Spinal cord (tissue), 10 donors: ENCODE measurements around the gene STPG3. TPM values are rescaled to one million over a fixed set of nuclear protein-coding genes. Genes with fewer than 3 reads are reported as not detected.

Experiments used
- DNase-seq, 6 donors: peaks; one replicate each; pipeline versions ENCODE4 v3.0.0 to v3.0.0-alpha.2; 2013 to 2015; ENCODE audit warnings: low spot score in 6 of 6, low read depth in 4 of 6
- H3K27ac ChIP-seq: one replicate; pipeline ENCODE4 v1.5.1; 2013; ENCODE audit warnings: low read depth, low read length, control low read depth
- H3K27me3 ChIP-seq: one replicate; pipeline ENCODE4 v1.6.1; 2013; ENCODE audit warnings: low read length; ENCODE audit not compliant: control insufficient read depth, insufficient read depth
- H3K36me3 ChIP-seq: one replicate; pipeline ENCODE4 v1.6.1; 2013; ENCODE audit warnings: low read length; ENCODE audit not compliant: control insufficient read depth, insufficient read depth
- H3K4me1 ChIP-seq: one replicate; pipeline ENCODE4 v1.6.1; 2013; ENCODE audit warnings: low read length; ENCODE audit not compliant: control insufficient read depth, insufficient read depth
- H3K4me3 ChIP-seq: one replicate; pipeline ENCODE4 v1.5.1; 2013; ENCODE audit warnings: low read depth, low read length, control low read depth
- H3K9me3 ChIP-seq: one replicate; pipeline ENCODE4 v1.6.1; 2013; ENCODE audit warnings: low read length; ENCODE audit not compliant: control insufficient read depth, insufficient read depth
- WGBS: methylation state at CpG from one replicate; pipeline ENCODE4 v1.1.5; 2013; ENCODE audit warnings: missing lambda C conversion rate; ENCODE audit not compliant: insufficient coverage; 5-methylcytosine and 5-hydroxymethylcytosine counted together
- polyA plus RNA-seq, 2 donors: library from polyadenylated mRNA; unstranded; fragments of 120-200 nt; gene quantifications; one replicate each; pipeline ENCODE4 v1.2.1, GENCODE V29; 2013; ENCODE audit not compliant: insufficient read length in 2 of 2
- total RNA-seq, 2 donors: library from RNA; depleted of rRNA in 1 of 2; stranded (reverse); fragments of 120-200 nt in 1 of 2; fragments of >200 nt in 1 of 2; gene quantifications; one replicate each; pipeline versions ENCODE4 v1.2.3 to v1.2.4, GENCODE V29; 2013 to 2014
- donor health status: healthy.

Gene STPG3
- total and polyA plus RNA-seq, 4 donors = 0.32 to 0.68 TPM; not detected in 2

DNA sequence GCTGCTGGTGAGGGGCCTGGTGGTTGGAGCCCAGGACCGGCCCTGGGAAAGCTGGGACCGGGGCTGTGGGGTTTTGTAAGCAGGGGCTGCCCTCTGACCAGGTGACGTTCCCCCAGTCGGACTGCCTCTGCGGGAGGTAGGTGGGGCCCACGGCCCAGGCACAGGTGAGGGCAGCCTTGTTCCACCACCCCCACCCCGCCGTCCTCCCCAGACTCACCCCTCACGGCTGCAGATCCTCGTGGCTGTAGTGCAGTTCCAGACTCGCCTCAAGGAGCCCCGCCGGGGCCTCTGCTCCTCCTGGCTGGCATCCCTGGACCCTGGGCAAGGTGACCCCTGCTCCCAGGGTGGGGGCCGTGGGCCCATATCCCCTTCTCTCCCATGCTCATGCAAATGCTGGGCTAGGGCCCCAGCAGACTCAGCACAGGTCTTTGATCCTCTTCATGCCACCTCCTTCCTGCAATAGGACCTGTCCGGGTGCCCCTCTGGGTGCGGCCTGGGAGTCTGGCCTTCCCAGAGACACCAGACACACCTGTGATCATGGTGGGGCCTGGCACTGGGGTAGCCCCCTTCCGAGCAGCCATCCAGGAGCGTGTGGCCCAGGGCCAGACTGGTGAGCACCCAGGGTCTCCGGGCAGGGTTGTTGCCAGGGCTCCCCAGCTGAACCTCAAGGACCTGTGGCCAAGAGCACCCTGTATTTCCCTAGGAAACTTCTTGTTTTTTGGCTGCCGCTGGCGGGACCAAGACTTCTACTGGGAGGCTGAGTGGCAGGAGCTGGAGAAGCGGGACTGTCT is 35.7 kb upstream of the STPG3 start:
- Histone ChIP-seq H3K27me3 (no peaks in the 10 kb centered on the region), H3K4me1 (peaks cover 5% of the 10 kb centered on the region), H3K27ac (no peak overlapping the region), H3K9me3 (no peaks in the 10 kb centered on the region), H3K36me3 (peaks cover 98% of the 10 kb centered on the region), H3K4me3 (no peak overlapping the region)
- WGBS = 98% methylated on average over 21 of the region's 22 CpGs
- DNase-seq = no peak

DNA sequence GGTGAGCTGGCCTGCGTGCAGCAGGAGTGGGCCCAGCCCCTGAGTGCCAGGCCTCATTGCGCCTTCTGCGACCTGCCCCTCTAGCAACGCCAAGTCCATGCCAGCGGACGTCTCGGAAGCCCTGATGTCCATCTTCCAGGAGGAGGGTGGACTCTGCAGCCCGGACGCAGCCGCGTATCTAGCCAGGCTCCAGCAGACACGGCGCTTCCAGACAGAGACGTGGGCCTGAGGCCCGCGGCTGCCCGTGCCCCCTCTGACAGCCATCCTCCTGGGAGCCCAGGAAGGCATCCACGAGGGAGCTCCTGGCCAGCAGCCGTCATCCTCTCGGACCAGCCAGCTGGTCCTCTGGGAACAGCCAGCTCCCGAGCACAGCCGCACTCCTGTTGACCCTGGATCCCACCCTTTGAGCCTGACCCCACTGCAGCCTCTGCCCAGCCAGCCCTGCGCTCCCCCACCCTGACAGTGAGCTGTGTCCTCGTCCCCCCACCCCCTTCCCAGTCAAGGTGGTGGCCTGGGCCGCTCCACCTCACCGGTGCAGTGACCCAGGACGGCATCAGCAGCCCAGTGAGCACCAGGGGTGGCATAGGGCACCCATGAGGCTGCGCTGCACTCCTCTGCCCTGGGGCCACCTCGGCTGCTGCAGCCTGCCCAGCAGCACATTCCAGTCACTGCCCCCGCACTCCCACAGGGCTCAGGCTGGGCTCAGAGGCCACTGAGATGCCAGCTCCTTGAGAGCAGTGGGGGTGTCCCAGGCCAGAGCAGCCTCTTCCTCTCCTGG is 34.7 kb upstream of the STPG3 start:
- H3K4me3 ChIP-seq = no peak overlapping the region
- peaks cover 96% of the 10 kb centered on the region for H3K36me3 ChIP-seq
- WGBS = 92% methylated on average over 30 of the region's 30 CpGs
- no peaks in the 10 kb centered on the region for H3K9me3 ChIP-seq
- no peak overlapping the region for H3K27ac ChIP-seq
- no peak for DNase-seq
- H3K4me1 ChIP-seq = peaks cover 12% of the 10 kb centered on the region
- H3K27me3 ChIP-seq = no peaks in the 10 kb centered on the region

- Histone ChIP-seq H3K4me3 (no peak overlapping the region), H3K36me3 (peaks cover 84% of the 10 kb centered on the region), H3K9me3 (no peaks in the 10 kb centered on the region), H3K4me1 (peaks cover 19% of the 10 kb centered on the region), H3K27me3 (no peaks in the 10 kb centered on the region), H3K27ac (no peak overlapping the region)
- WGBS = 76% methylated on average over 36 of the region's 36 CpGs
- DNase-seq = no peak
Measured at GRCh38 chr9:137217276-137218211, 33.5 kb upstream of the STPG3 start.

- DNase-seq = no peak
- peaks cover 77% of the 10 kb centered on the region for H3K36me3 ChIP-seq
Measured at GRCh38 chr9:137218212-137218753, 32.8 kb upstream of the STPG3 start.

DNA sequence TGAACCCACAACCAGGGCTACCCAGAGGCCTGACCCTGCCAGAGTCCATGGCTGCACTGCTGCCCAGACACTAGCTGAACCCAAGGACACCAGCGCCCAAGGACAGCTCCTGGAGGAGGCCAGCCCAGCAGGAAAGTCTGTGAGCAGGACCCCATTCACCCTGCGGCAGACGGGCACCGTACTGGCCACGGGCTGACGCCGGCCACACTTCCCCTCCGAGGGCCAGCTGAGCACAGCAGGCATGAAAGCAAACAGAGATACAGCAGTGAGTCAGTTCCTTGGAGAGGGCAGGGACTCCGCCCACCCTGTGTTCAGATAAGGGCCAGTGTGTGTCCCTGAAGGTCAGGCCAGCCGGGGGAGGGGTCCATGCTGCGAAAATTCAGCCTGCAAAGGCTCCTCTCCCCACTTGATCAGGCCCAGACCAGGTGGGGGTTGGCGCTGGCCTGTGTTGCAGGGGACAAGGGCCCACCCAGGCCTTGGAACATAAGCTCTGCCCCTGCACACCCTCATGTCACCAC is 32.3 kb upstream of the STPG3 start:
- Histone ChIP-seq H3K27me3 (no peaks in the 10 kb centered on the region), H3K36me3 (peaks cover 72% of the 10 kb centered on the region), H3K9me3 (no peaks in the 10 kb centered on the region), H3K27ac (no peak overlapping the region), H3K4me1 (peaks cover 29% of the 10 kb centered on the region), H3K4me3 (no peak overlapping the region)
- WGBS = 87% methylated on average over 12 of the region's 12 CpGs
- no peak for DNase-seq

More at GRCh38 chr9:137218212-137218753, 32.8 kb upstream of the STPG3 start:
- no peaks in the 10 kb centered on the region for H3K27me3 ChIP-seq
- no peak overlapping the region for H3K4me3 ChIP-seq
- WGBS = 96% methylated on average over 30 of the region's 30 CpGs
- peaks cover 26% of the 10 kb centered on the region for H3K4me1 ChIP-seq
- no peak overlapping the region for H3K27ac ChIP-seq
- no peaks in the 10 kb centered on the region for H3K9me3 ChIP-seq

GRCh38 chr9:137219757-137220316 is 31.2 kb upstream of the STPG3 start:
- no peak overlapping the region for H3K27ac ChIP-seq
- WGBS = 94% methylated on average over 10 of the region's 10 CpGs
- no peaks in the 10 kb centered on the region for H3K9me3 ChIP-seq
- peaks cover 34% of the 10 kb centered on the region for H3K4me1 ChIP-seq
- no peaks in the 10 kb centered on the region for H3K27me3 ChIP-seq
- H3K36me3 ChIP-seq = peaks cover 61% of the 10 kb centered on the region
- no peak overlapping the region for H3K4me3 ChIP-seq
- no peak for DNase-seq

DNA sequence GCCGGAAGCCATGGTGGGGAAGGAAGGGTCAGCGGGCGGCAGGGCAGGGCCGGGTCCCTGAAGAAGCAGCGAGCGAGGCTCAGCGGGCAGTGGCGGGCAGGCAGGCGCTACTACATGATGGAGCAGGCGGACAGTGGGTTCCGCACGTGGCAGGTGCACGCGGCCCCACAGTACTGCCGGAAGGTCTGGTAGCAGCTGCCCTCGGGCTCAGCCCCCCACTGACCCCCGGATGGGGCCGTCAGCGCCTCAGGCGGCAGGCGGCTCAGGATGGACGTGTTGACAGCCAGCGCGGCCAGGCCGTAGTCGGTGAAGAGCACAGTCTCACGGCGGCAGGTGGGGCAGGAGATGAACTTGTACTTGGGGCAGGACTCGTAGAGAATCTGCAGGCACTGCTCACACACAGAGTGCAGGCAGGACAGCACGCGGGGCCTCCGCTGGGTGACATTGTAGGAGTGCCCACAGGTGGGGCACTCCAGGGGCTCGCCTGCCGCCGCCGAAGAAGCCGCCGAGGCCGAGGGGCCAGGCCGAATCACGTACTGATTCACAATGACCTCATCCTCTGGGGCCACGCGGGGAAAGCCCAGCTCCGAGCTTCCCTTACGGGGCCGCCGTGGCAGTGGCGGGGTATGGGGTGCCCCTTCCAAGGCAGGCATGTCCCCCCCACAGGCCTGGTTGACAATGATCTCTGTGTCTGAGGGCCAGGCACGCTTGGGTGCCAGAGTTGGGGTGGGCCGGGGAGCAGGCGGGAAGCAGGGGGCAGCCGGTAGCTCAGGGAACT is 30.6 kb upstream of the STPG3 start:
- Histone ChIP-seq H3K36me3 (peaks cover 55% of the 10 kb centered on the region), H3K27ac (no peak overlapping the region), H3K4me3 (no peak overlapping the region), H3K27me3 (no peaks in the 10 kb centered on the region), H3K4me1 (peaks cover 36% of the 10 kb centered on the region), H3K9me3 (no peaks in the 10 kb centered on the region)
- DNase-seq = no peak
- WGBS = 88% methylated on average over 51 of the region's 52 CpGs

GRCh38 chr9:137221095-137221505 is 30.0 kb upstream of the STPG3 start:
- no CpG with 5 or more reads among the region's 14 CpGs for WGBS
- H3K27me3 ChIP-seq = no peaks in the 10 kb centered on the region
- peaks cover 49% of the 10 kb centered on the region for H3K36me3 ChIP-seq
- H3K27ac ChIP-seq = no peak overlapping the region
- H3K9me3 ChIP-seq = no peaks in the 10 kb centered on the region
- DNase-seq = no peak
- H3K4me3 ChIP-seq = no peak overlapping the region
- H3K4me1 ChIP-seq = peaks cover 36% of the 10 kb centered on the region
